HTR-8/SVneo (cell line): Measurements from ENCODE around the gene ACSF3.
"Not testable (repeated sequence)": the region's sequence is repeated elsewhere in the genome, so short reads cannot be mapped to it uniquely, and the experiment has no call there.

Source experiments
- DNase-seq: peaks from one replicate; pipeline ENCODE4 v3.0.0; 2011; ENCODE audit warnings: low spot score, mixed read lengths; ENCODE audit not compliant: insufficient read length
- FAIRE-seq: peaks from 2 replicates; lab custom pipeline; 2011; peaks lifted over from hg19 to GRCh38; lab: Jason Lieb, UNC

The ACSF3 gene

DNA sequence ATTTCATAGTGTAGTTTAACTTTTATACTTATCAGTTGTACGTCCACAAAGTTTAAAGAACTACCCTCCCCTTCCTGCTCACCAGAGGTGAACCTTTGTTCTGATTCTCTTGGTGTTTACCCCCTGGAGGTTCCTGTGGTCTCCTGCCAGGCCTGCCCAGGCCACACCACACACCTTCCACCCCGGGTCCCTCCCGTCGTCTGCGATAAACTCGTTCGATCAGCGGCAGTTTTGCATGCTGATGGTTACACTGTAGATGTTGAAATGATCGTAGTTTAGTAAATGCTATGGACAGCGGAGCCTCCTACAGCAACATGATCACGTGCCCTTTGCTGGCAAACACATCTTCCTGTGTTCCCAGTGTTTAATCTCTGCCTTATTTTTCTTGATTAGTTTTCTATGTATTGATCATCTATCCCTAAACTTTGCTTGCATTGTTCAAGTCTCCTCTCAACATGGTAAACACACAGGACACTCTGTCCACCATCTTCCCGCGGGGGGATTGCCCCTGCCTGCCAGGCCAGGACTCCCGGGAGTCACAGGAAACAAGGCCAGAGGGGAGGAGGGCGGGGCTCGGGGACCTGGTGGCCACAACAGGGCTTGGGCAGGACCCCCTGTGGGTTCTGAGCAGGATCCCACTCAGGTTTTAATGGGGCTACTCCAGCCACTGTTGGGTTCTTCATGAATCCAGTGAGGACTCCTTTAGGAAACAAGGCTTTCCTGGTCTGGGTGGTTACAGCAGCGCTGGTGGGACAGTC lies 2.8 kb upstream of the ACSF3 start:
- DNase-seq (no peak), FAIRE-seq (no peak)

GRCh38 chr16:89092013-89092412 lies 1.6 kb upstream of the ACSF3 start:
- DNase-seq (no peak), FAIRE-seq (no peak)

- not testable (repeated sequence) for FAIRE-seq
These were observed 425 bp upstream of the ACSF3 start for GRCh38 chr16:89093252-89093601.

GRCh38 chr16:89094252-89094879 lies 714 bp downstream of the ACSF3 start:
- DNase-seq (peak; percentile 14), FAIRE-seq (no peak)

More at GRCh38 chr16:89093252-89093601, 425 bp upstream of the ACSF3 start:
- DNase-seq, result not testable (repeated sequence)

- no peak for DNase-seq
- no peak for FAIRE-seq
These were observed 1.2 kb downstream of the ACSF3 start for GRCh38 chr16:89094880-89095258.

GRCh38 chr16:89095491-89095951 lies 1.9 kb downstream of the ACSF3 start:
- FAIRE-seq, result no peak
- DNase-seq, result no peak

GRCh38 chr16:89096042-89096717 lies 2.5 kb downstream of the ACSF3 start:
- DNase-seq, result no peak
- FAIRE-seq, result no peak

GRCh38 chr16:89096768-89097391 lies 3.2 kb downstream of the ACSF3 start:
- FAIRE-seq (no peak), DNase-seq (no peak)

GRCh38 chr16:89097392-89097772 lies 3.7 kb downstream of the ACSF3 start:
- DNase-seq, result no peak
- FAIRE-seq, result no peak

GRCh38 chr16:89098767-89099430 lies 5.2 kb downstream of the ACSF3 start:
- FAIRE-seq (no peak), DNase-seq (no peak)

DNA sequence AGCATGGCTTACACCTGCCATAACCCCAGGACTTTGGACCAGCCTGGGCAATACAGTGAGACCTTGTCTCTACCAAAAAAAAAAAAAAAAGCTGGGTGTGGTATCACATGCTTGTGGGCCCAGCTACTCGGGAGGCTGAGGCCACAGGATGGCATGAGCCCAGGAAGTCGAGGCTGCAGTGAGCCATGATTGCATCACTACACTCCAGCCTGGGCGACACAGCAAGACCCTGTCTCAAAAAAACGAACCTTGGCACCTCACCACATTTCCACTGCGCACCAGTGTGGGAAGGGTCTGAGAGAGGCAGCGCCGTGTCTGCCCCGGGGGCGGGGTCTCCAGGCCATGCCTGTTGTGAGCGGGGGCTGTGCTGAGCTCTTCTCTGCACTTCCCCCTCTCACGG lies 6.3 kb downstream of the ACSF3 start:
- FAIRE-seq (no peak), DNase-seq (no peak)

- DNase-seq (no peak), FAIRE-seq (no peak)
These were observed 7.1 kb downstream of the ACSF3 start for GRCh38 chr16:89100601-89101302.

- no peak for FAIRE-seq
- no peak for DNase-seq
These were observed 7.8 kb downstream of the ACSF3 start for GRCh38 chr16:89101303-89102040.

DNA sequence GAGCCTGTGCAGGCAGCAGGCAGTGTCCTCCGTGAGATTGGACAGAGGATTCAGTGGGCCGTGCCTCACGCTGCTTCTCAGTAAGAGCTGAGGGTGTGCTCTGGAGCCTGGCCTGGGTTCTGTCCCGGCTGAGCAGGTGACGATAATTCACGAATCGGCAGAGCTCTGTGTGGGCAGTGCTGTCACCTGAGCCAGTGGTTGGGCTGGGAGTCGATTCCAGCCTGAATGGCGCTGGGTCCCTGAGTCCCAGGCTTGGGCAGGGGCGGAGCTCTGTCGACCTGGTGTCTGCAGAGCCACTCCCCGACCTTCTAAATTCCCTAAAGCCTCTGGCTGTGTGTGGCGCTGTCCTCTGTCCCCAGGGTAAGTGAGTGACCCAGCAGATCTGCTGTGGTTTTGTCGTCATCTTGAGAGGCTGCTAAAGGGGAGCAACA lies 8.4 kb downstream of the ACSF3 start:
- DNase-seq (no peak), FAIRE-seq (no peak)

- FAIRE-seq (no peak), DNase-seq (no peak)
These were observed 8.9 kb downstream of the ACSF3 start for GRCh38 chr16:89102481-89103073.

DNA sequence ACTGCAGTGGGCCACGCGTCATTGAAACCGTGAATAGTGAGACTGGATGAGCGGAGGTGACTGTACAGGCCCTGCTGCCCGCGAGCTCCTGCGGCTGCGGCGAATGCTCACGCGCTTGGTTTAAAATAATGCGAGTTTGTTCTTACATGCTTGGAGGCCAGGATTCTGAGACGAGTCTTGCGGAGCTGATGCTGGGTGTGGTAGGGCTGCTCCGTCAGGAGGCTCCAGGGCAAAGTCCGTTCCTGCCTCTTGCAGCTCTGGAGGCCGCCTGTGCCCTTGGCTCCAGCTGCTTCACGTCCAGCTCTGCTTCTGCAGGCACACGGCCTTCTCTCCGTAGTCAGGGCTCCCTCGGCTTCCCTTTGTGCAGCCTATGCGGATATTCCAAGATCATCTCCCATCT lies 9.5 kb downstream of the ACSF3 start:
- DNase-seq (no peak), FAIRE-seq (no peak)

DNA sequence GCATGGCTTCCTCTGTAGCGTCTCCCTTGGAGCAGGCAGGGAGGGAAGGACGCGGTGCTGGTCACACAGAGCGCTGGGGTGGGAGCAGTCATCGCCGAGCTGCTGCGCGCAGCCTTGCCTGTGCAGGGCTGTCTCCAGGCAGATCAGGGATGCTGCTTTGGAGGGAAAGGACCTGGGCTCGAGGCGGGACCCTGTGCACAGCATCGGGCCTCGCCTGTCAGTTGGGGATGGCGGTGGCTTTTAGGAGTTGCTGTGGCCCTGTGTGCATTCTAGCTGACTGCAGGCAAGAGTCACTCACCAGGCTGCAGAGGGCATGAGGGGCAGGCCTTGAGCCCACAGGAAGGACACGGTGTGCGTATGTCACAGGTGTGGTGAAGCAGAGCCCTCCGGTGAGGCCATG lies 10.1 kb downstream of the ACSF3 start:
- DNase-seq (no peak), FAIRE-seq (no peak)

DNA sequence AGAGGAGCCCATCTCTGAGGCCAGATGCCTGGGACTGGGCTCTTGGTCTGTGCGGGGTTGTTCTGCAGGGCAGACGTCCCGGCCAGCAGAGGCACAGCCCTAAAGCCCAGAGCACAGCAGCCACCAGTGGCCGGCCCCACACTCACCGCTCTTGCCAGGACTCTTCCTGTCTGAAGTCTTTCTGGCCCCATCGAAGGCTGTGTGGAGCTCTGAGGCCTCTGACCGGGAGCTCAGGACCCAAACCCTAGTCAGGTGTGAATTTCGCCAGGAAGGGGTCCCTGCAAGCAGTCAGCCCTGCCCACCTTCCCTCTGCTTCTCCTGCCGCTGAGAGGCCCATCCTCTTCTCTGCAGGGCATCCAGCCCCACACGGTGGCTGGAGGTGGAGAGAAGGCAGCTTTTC lies 10.7 kb downstream of the ACSF3 start:
- DNase-seq, result no peak
- no peak for FAIRE-seq
